Retinal pigment epithelial cell (primary cell): ENCODE results near the gene GFM2.
"Not testable (repeated sequence)": the region's sequence is repeated elsewhere in the genome, so short reads cannot be mapped to it uniquely, and the experiment has no call there.

Experiments used
- DNase-seq: peaks from one replicate; pipeline ENCODE4 v3.0.0-alpha.2; 2010; ENCODE audit warnings: low read depth
- H3K4me3 ChIP-seq: 2 replicates; pipeline ENCODE4 v1.5.1; 2011; ENCODE audit warnings: mild to moderate bottlenecking, low read length, control low read depth, moderate library complexity
- CTCF ChIP-seq: conservative IDR thresholded peaks from 2 replicates; pipeline ENCODE4 v1.5.1; 2011; ENCODE audit warnings: low read depth, low read length, control low read depth, inconsistent platforms

GFM2 gene

DNA sequence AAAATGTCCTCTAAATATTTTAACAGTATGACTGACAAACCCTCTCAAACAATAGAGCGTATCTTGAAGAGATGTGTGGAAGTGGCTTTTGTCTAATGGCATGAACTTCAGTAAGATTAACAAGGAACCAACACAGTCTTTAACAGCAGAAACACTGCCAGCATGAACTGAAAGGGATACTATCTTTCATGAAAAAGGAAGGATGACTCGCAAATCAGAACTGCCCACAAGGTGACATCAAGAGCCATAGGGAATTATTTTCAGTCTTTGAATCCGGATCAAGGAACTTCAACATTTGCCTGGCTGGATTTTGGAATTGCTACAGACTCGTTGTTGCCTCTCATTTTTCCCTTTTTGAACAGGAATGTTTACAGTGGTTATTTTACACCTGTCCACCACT, 87.0 kb downstream of the GFM2 start:
- no peak for DNase-seq
- TF ChIP-seq CTCF, result no peak

DNA sequence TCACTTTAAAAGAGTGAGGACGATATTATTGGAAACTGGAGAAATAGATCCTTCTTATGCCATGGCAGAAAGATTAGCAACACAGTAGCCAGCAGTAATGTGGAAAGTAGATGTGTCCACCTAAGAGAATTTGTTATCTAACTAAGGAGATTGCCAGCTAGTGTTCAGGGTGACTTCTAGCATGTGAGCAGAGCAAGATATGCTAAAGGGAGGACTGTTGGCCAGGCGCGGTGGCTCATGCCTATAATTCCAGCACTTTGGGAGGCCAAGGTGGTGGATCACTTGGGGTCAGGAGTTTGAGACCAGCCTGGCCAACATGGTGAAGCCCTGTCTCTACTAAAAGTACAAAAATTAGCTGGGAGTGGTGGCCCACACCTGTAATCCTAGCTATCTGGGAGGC, 87.6 kb downstream of the GFM2 start:
- H3K4me3 ChIP-seq, DNase-seq: not testable (repeated sequence)

More for the DNA sequence above, 87.0 kb downstream of the GFM2 start:
- H3K4me3 ChIP-seq, result no peak overlapping the region

DNA sequence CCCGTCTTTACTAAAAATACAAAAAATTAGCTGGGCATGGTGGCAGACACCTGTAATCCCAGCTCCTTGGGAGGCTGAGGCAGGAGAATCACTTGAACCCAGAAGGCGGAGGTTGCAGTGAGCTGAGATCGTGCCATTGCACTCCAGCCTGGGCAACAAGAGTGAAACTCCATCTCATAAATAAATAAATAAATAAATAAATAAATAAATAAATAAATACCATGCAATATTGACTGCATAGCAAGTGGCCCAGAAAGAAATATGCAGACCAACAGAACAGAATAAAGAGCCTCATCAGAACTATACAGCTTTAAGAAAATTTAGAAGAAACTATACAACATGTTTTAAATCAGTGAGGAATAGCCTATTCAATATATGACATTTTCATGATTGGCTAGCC, 88.8 kb downstream of the GFM2 start:
- H3K4me3 ChIP-seq, DNase-seq: not testable (repeated sequence)

- DNase-seq, result not testable (repeated sequence)
Measured at GRCh38 chr5:74676466-74676865, 90.5 kb downstream of the GFM2 start.

GRCh38 chr5:74673011-74673790, 93.7 kb downstream of the GFM2 start:
- H3K4me3 ChIP-seq, result no peak overlapping the region
- no peak for DNase-seq
- TF ChIP-seq CTCF, result peak; percentile 46

More at GRCh38 chr5:74676466-74676865, 90.5 kb downstream of the GFM2 start:
- not testable (repeated sequence) for H3K4me3 ChIP-seq

- H3K4me3 ChIP-seq, result no peak overlapping the region
- DNase-seq, result no peak
- TF ChIP-seq CTCF, result no peak
Measured at GRCh38 chr5:74672215-74672877, 94.6 kb downstream of the GFM2 start.
